SU-DHL-6 (cell line): ENCODE results near the gene ZFP36L2.

Source experiments
- EZH2phosphoT487 ChIP-seq: fragments of 200-600 bp; sonication (generic), shearing (Covaris generic); conservative IDR thresholded peaks from 2 replicates; pipeline ENCODE4 v1.6.1; 2018; ENCODE audit warnings: mild to moderate bottlenecking, antibody characterized with exemption, low read length, moderate library complexity, mixed read lengths
- TF ChIP-seq, protein P1 (sequence below): fragments of 200-600 bp; sonication (generic); IDR thresholded peaks from one replicate; pipeline ENCODE4 v1.5.1; 2017; ENCODE audit warnings: antibody characterized with exemption, mild to moderate bottlenecking, low read length, moderate library complexity; ENCODE audit not compliant: insufficient read depth, poor library complexity, severe bottlenecking

DNA sequence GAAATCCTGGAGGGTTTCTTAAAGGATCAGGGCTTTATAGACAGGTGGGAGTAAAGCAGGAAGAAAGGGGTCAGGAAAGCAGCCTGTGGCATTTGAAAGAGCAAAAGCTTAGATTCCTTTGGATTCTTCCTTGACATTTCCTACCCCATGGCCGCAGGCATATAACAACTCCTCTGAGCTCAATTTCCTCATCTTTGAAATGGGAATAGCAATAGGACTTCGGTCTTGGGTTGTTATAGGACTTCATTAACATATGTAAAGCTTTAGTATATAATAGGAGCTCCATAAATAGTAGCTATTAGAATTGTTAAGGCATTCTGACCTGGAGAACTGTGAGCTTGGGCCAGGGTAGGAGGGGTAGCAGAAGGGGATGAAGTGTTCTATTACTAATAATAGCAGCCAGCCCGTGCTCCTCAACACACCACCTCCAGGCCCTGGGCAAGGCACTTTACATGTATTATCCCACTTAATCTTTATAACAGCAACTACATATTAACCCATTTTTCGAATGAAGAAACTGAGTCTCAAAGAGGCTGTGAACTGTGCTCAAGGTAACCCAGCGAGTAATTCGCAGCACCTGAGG is 10.6 kb downstream of the ZFP36L2 start:
- TF ChIP-seq, protein P1, sequence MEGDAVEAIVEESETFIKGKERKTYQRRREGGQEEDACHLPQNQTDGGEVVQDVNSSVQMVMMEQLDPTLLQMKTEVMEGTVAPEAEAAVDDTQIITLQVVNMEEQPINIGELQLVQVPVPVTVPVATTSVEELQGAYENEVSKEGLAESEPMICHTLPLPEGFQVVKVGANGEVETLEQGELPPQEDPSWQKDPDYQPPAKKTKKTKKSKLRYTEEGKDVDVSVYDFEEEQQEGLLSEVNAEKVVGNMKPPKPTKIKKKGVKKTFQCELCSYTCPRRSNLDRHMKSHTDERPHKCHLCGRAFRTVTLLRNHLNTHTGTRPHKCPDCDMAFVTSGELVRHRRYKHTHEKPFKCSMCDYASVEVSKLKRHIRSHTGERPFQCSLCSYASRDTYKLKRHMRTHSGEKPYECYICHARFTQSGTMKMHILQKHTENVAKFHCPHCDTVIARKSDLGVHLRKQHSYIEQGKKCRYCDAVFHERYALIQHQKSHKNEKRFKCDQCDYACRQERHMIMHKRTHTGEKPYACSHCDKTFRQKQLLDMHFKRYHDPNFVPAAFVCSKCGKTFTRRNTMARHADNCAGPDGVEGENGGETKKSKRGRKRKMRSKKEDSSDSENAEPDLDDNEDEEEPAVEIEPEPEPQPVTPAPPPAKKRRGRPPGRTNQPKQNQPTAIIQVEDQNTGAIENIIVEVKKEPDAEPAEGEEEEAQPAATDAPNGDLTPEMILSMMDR: no peak
- TF ChIP-seq EZH2phosphoT487: no peak
